GM18868 (cell line): Measurements from ENCODE around the gene CYTH4.

ENCODE experiments used
- ATAC-seq: cut with Tn5 transposase; IDR thresholded peaks from one replicate; pipeline ENCODE4 v1.9.1; 2021; ENCODE audit warnings: mild to moderate bottlenecking, moderate library complexity; ENCODE audit not compliant: unreplicated experiment

Gene CYTH4

DNA sequence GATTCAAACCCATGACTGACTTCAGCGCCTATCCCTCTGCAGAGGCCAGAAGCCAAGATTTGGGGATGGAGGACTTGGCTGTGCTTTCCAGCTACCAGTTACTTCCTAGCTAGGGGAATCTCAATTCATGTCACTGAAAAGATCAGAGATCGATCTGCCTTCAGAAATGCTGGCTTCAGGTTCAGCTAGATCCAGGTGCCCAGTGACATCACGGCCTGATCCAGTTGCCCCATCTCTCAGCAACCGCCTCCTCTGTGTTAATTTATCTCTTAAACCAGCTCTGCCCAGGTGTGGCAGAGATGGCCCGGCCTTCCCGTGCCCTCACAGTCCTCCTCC lies 24.2 kb downstream of the CYTH4 start:
- no peak for ATAC-seq

GRCh38 chr22:37308385-37309200 lies 26.3 kb downstream of the CYTH4 start:
- ATAC-seq: no peak

GRCh38 chr22:37309211-37310074 lies 27.1 kb downstream of the CYTH4 start:
- no peak for ATAC-seq

GRCh38 chr22:37310075-37310606 lies 27.8 kb downstream of the CYTH4 start:
- ATAC-seq: no peak

DNA sequence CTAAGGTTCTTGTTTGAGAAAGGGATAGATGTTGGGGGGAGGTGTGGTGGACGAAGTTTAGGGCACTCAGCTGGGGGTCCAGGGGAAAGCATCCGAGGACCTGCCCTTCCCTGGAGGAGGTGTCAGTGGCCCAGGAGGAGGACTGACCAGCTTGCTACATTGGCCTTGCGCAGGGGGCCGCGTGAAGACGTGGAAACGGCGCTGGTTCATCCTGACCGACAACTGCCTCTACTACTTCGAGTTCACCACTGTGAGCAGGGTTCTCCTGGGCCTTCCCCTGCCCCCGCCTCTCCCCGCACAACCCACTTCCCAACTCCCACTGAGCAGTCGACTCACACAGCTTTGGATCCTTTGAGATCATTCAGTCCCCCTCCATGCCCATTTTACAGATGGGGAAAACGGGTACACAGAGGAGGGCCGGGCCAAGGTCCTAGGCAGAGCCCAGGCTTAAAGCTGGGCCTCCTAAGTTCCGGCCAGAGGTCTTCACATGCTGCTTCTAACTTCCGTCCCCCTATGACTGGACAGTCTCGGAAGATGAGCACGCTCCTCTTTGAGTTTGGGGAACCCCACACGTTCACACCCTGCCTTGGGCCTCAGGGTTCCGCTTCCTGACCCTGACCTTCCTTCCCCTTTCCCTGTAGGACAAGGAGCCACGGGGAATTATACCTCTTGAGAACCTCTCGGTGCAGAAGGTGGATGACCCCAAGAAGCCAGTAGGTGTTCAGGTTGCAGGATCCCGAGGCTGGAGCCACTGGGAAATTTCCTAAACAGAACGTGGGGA lies 28.7 kb downstream of the CYTH4 start:
- no peak for ATAC-seq

DNA sequence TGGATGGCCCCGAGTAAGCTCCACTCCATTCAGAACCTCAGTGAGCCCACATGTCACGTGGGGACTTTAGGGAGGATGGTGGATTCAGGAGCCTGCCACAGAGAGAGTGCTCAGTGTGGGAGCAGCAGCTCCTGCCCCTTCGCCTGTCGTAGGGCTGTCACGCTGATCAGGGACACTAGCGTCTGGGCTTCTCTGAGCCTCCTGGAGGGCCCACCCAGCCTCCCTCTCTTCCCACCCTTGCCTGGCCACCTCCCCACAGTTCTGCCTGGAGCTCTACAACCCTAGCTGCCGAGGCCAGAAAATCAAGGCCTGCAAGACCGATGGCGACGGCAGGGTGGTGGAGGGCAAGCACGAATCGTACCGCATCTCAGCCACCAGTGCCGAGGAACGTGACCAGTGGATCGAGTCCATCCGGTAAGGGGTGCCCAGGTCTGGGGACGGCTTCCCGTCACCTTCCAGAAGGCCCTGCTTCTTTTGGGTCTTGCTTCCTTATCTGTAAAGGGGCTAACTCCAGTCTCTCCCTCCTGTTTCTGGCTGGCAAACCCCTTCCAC lies 29.5 kb downstream of the CYTH4 start:
- ATAC-seq: no peak

- no peak for ATAC-seq
These were observed 30.4 kb downstream of the CYTH4 start for GRCh38 chr22:37312549-37313183.

DNA sequence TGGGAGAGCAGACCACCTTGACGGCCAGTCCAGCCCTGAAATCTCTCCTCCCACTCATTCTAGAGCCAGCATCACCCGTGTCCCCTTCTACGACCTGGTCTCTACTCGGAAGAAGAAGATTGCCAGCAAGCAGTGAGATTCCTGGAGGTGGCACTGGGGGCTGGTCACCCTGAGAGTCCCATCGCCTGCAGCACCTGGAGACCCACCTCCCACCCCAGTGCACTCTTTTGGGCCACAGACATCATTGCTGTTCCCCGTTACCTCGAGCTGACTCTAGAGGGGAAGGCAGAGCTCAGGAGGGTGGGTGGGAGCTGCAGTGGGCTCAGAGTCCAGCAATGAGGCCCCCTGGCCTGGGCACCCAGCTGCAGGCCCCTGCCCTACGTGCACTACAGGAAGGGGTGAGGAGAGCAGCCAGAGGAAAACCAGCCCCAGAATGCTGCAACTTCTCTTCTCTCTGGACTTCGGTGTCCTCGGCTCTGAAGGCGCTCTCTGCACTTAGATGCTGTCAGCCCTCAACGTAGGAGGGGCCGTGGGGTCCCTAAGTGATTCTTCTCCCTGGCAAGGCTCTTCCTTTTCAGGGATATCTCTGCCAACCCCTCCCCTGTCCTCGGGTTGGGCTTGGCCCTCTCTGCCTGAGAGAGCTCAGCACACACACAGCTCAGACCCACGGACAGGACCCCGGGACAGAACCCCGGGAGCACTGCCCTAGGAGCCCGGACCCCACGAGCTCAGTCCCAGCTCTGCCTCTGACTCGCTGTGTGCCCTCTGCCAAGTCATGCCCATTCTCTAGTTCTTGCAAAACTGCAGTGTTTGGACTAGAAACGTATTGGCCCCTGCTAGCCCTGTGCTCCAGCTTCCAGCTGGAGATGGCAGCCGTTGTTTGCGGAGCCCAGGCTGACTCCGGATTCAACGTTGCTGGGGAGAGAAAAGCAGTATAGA lies 31.3 kb downstream of the CYTH4 start:
- no peak for ATAC-seq

DNA sequence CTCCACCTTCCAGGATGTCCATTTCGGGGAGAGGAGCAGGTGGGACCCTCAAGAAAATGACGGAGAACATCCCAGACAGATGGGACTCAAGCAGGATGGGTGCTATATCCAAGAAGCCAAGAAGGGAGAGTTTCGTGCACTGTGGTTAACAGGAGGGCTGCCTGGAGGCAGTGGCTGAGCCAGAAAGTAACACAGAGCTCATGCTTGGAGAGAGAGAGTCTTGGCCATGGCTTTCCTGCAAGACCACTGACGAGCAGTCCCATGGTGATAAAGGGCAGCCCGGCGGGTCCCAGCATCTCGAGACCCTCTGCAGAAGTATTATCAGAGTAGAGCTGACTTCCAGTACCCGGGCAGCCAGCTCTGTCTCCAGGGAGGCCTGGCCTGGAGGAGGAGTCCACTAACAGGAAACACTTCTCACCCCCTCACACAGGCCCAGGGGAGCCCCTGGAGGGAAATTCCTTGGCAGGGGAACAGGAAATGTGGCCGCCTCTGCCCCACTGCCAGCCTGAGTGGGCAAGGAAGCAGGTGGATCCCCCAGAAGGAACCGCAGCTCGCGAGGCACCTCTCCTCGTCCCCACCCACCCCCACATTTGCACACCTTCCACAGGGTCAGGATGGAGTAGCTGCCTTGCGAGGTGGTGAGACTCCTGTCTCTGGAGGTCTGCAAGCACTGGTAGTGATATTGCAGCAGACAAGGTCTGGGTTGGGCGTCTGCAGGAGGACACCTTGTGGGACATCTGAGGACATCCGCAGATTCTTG lies 32.2 kb downstream of the CYTH4 start:
- ATAC-seq: no peak

- ATAC-seq: no peak
These were observed 34.1 kb downstream of the CYTH4 start for GRCh38 chr22:37316405-37316804.

DNA sequence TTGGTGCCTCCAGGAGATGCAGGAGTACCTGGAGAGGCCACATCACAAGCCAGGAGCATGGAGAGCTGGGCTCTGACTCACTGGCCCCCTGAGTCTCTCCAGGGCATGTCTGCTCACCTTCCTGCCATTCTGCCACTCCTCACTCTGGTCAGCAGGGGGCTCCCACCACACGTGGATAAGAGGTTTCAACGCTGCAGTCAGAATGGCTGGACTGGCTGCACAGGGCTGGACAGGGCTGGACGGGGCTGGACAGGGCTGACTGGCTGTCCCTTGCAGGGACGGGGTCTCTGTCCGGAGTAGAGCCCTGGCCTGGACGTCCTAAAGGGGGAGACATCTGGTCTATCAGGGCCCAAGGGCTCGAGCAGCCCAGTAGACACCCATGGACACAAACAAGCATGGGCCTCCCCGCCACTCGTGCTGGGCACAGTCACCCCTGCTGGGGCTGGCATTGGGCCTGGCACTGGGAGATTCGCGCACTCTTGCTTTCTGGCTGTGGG lies 34.6 kb downstream of the CYTH4 start:
- no peak for ATAC-seq

- ATAC-seq: no peak
These were observed 35.4 kb downstream of the CYTH4 start for GRCh38 chr22:37317698-37318210.

DNA sequence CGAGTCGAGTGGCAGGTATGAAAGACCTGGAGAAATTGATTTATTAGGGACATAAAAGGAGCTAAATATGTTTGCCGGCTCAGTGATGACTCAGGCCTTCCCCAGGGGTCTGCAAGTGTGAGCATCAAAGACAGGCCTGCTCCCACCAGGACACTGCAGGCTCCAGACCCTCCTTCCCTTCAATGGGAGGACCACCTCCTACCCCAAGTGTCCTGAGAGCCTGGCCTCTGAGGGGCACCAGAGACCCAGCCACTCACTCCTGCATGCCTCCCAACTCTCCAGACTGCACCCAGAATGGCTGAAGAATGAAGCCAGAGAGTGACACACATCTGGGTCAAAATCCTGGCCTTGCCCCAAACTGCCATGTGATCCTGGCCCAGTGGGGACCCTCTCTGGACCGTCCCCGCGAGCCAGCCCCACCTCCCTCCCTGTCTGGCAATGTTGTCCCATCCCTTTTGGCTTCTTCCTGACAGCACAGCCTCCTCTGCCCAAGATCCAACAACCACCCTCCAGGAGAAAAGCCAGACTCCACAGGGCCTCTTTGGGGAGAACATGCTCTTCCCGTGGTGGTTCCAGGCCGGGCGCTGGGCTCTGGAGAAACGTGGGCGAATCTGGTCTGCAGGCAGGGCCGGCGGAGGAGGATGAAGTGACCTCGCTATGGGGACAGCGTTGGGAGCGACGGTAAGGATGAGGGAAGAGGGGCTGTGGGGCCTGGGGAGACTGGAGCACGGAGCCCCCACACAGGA lies 36.2 kb downstream of the CYTH4 start:
- ATAC-seq: no peak

DNA sequence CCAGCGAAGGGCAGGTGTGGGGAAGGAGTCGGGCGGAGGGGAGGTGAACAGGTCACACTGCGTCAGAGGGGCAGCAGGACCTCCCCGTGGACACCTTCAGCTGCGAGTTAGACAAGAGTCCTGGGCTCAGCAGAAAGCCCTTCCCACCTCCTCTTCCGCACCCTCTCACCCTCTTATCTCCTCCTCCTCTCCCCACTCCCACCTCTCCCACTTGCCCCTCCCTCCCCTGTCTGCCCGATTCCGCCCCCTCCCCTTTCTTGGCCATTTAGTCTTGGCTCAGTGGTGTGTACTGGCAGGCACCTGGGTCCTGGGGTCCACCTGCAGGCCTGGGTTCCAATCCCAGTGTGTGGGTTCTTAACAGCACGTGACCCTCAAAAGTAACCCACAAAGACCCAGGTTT lies 37.2 kb downstream of the CYTH4 start:
- ATAC-seq: no peak

DNA sequence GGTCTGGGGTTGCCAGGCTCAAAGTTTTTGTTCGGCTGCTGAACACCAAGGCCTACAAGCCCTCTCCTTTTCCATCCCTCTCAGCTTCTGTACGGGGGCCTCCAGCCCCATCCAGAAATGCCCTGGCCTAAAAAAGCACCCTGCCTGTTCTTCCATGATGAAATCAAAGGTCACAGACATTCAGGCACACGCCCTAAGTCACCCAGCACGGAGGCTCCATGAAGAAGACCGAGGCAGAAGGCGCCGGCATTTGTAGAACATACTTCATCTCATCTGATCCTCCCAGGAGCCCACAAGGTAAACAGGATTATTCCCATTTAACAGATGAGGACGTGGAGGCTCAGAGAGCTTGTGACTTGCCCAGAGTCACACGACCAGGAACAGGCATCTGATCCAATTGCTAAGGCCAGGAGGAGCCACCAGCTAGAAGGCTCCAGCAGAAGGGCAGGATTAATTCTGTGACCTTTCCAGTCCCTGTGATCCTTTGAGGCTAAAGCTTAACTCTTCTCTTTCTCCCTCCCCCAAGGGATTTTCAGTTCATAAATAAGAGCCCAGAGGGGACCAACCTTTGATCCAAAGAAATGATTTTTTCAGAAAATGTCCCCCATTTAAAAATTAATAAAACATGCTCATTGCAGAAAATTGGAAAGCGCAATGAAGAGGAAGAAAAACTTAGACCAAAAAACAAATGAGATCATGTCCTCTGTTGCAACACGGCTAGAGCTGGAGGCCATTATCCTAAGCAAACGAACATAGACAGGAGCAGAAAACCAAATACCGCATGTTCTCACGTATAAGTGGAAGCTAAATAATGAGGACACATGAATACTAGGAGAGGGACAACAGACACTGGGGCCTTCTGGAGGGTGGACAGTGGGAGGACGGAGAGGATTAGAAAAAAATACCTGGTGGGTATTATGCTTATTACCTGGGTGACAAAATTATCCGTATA lies 38.7 kb downstream of the CYTH4 start:
- no peak for ATAC-seq

DNA sequence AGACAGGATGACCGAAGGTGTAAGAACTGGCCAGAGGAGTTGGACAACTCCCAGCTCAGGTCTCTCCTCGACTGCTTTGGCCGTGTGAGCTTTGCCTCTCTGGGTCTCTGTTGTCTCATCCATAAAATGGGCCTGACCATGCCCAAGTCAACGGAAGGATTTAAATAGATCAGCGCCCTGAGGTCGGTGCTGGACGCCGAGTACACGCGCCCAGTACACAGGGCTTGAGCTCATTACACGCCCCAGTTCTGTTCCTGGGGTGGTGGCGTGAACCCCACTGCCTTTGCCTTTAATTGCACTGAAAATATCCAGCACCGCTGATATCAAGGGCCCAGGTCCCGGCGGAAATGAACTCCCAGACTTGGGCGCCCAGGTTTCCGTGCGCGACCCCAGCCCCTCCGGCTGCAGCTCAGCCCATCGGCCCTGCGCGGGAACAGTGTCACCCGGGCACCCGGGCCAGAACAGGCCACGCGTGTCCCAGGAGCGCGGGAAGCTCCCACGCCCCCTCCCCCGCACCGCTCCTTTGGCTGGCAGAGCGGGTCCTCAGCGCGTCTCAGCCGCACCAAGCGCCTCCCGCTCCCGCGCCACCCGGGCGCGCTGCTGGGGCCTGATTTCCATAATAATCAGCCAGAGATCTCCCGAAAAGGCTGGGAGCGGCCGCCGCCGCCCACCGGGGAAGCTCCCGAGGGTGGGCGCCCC lies 42.2 kb downstream of the CYTH4 start:
- ATAC-seq: no peak
